Measurements from ENCODE around the gene CDH4.

CDH4 gene

DNA sequence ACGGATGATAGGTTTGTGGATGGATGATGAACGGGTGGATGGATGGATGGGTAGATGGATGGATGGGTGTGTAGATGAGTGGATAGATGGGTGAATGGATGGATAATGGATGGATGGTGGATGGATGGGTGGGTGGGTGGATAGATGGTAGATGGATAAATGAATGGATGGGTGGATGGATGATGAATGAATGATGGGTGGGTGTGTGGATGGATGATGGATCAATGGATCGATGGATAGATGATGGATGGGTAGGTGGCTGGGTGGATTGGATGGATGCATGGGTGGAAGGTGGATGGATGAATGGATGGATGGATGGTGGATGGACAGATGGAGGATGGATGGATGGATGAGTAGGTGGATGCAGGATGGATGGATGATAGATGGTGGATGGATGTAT lies 419.5 kb downstream of the CDH4 start:
- DNase-seq (ENCODE audit: low spot score): no peak
- no peak for TF ChIP-seq CTCF (IDR thresholded peaks at IDR 0.05; ENCODE audit: borderline replicate concordance, control extremely low read depth, extremely low read depth, insufficient read depth, missing control alignments)
- in situ Hi-C loops (cut with MboI; ENCODE audit: low sequenced_read_pairs, unreplicated experiment): no loop called here

DNA sequence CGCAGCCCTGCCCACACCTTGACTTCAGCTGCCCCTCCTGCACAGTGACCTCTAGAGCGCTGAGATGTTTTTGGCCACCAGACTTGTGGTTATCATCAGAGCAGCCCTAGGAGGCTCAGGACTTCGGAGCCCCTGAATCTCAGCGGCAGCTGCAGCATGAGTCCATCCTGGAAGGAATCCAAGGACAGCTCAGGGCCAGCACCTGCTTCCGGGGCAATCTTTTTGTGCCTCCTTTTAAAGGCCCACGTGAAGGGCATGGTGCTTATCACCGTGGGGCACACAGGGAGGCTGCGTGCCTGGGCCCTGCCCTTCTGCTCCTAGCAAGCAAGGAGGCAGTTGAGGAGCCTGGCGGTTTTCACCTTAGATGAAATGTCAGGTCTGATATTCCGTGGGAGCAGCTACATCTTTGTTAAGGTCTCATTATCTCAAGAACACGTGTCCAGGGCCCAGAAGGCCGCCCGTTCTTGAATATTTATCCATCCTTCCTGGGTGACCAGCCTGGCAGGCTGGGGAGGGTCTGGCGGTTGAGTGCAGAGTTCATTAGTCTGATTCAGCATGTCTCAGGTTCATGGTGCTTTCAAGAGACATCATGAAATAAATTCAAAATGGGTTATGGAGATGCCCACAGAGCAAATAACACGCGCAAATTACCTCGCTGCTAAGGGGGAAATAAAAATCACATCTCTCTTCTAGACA lies 421.2 kb downstream of the CDH4 start:
- TF ChIP-seq CTCF (IDR thresholded peaks at IDR 0.05; ENCODE audit: borderline replicate concordance, control extremely low read depth, extremely low read depth, insufficient read depth, missing control alignments): no peak
- in situ Hi-C loops (cut with MboI; ENCODE audit: low sequenced_read_pairs, unreplicated experiment): no loop called here
- DNase-seq (ENCODE audit: low spot score): no peak

GRCh38 chr20:61674121-61674520 lies 422.1 kb downstream of the CDH4 start:
- DNase-seq (ENCODE audit: low spot score): no peak
- TF ChIP-seq CTCF (IDR thresholded peaks at IDR 0.05; ENCODE audit: borderline replicate concordance, control extremely low read depth, extremely low read depth, insufficient read depth, missing control alignments): no peak
- in situ Hi-C loops (cut with MboI; ENCODE audit: low sequenced_read_pairs, unreplicated experiment): no loop called here

DNA sequence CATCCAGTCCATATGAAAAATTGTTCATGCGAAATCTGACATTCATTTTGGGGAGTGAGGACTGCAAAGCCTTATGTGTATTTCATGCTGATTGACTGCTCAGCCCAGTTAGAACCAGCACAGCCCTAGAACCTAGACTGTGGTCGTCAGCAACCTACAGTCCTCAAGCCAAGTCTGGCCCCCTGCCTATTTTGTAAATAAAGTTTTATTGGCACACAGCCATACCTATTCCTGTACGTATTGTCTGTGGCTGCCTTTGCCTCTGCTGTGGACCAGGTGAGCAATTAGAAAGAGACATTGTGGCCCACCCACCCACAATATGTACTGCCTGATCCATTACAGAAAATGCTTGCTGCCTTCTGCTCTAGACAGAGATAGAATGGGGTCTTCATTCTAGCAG lies 422.6 kb downstream of the CDH4 start:
- in situ Hi-C loops (cut with MboI; ENCODE audit: low sequenced_read_pairs, unreplicated experiment): no loop called here
- no peak for DNase-seq (ENCODE audit: low spot score)
- no peak for TF ChIP-seq CTCF (IDR thresholded peaks at IDR 0.05; ENCODE audit: borderline replicate concordance, control extremely low read depth, extremely low read depth, insufficient read depth, missing control alignments)

- DNase-seq (ENCODE audit: low spot score): no peak
- in situ Hi-C loops (cut with MboI; ENCODE audit: low sequenced_read_pairs, unreplicated experiment): no loop called here
- no peak for TF ChIP-seq CTCF (IDR thresholded peaks at IDR 0.05; ENCODE audit: borderline replicate concordance, control extremely low read depth, extremely low read depth, insufficient read depth, missing control alignments)
Observed at GRCh38 chr20:61677928-61678327, 425.9 kb downstream of the CDH4 start.

DNA sequence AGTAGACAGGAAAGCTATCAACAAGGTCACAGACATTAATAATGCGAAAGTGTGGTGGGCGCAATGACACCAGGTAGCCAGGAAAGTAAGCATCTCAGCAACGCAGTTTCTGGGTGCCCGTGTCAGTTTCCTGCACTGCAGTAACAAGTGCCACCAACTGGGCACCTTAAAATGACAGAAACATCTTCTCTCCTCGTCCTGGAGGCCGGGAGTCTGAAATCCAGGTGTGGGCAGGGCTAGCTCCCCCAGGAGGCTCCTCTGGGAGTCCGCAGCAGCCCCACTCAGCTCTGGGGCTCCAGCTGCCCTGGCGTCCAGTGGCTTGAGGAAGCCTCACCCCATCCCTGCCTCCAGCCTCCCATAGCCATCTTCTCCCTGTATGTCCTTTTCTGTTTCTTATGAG lies 426.4 kb downstream of the CDH4 start:
- TF ChIP-seq CTCF (IDR thresholded peaks at IDR 0.05; ENCODE audit: borderline replicate concordance, control extremely low read depth, extremely low read depth, insufficient read depth, missing control alignments): no peak
- DNase-seq (ENCODE audit: low spot score): no peak
- in situ Hi-C loops (cut with MboI; ENCODE audit: low sequenced_read_pairs, unreplicated experiment): no loop called here
